RPMI7951 (cell line): ENCODE measurements around the gene ABCC1. TPM values are rescaled to one million over a fixed set of nuclear protein-coding genes. Genes with fewer than 3 reads are reported as not detected.

Experiments
- DNase-seq: peaks from one replicate; pipeline ENCODE4 v3.0.0-alpha.2; 2012; ENCODE audit warnings: low read depth
- total RNA-seq: library from RNA; depleted of rRNA; stranded (reverse); fragments of >200 nt; shearing (Covaris generic); gene quantifications from 2 replicates; pipeline ENCODE4 v1.2.3, GENCODE V29; 2014

Gene ABCC1
- total RNA-seq, 1 experiment from 2014 or later = 6.4 TPM

GRCh38 chr16:16021020-16021419 is 71.6 kb downstream of the ABCC1 start:
- DNase-seq = no peak

- no peak for DNase-seq
These were observed 72.2 kb downstream of the ABCC1 start for GRCh38 chr16:16021646-16021987.

- DNase-seq = peak; percentile 97
These were observed 72.7 kb downstream of the ABCC1 start for GRCh38 chr16:16021988-16022682.

- no peak for DNase-seq
These were observed 73.3 kb downstream of the ABCC1 start for GRCh38 chr16:16022683-16023064.

GRCh38 chr16:16025214-16025968 is 76.0 kb downstream of the ABCC1 start:
- peak; percentile 95 for DNase-seq

GRCh38 chr16:16027728-16028310 is 78.4 kb downstream of the ABCC1 start:
- DNase-seq = no peak

- DNase-seq = no peak
These were observed 79.0 kb downstream of the ABCC1 start for GRCh38 chr16:16028311-16028999.

GRCh38 chr16:16029431-16030011 is 80.1 kb downstream of the ABCC1 start:
- no peak for DNase-seq

- DNase-seq = no peak
These were observed 81.0 kb downstream of the ABCC1 start for GRCh38 chr16:16030449-16030848.

GRCh38 chr16:16031401-16031800 is 82.0 kb downstream of the ABCC1 start:
- no peak for DNase-seq

GRCh38 chr16:16032271-16032979 is 83.0 kb downstream of the ABCC1 start:
- DNase-seq = no peak

GRCh38 chr16:16033208-16033717 is 83.8 kb downstream of the ABCC1 start:
- no peak for DNase-seq

GRCh38 chr16:16036359-16036792 is 87.0 kb downstream of the ABCC1 start:
- no peak for DNase-seq

GRCh38 chr16:16037521-16037920 is 88.1 kb downstream of the ABCC1 start:
- DNase-seq = no peak

- no peak for DNase-seq
These were observed 88.6 kb downstream of the ABCC1 start for GRCh38 chr16:16037970-16038369.

- no peak for DNase-seq
These were observed 89.5 kb downstream of the ABCC1 start for GRCh38 chr16:16038950-16039349.

- DNase-seq = no peak
These were observed 91.9 kb downstream of the ABCC1 start for GRCh38 chr16:16041196-16041892.

GRCh38 chr16:16042076-16042475 is 92.7 kb downstream of the ABCC1 start:
- peak; percentile 89 for DNase-seq

- DNase-seq = no peak
These were observed 95.9 kb downstream of the ABCC1 start for GRCh38 chr16:16045296-16045695.

GRCh38 chr16:16045879-16046278 is 96.5 kb downstream of the ABCC1 start:
- no peak for DNase-seq

- DNase-seq = no peak
These were observed 98.3 kb downstream of the ABCC1 start for GRCh38 chr16:16047761-16048160.
